ENCODE measurements around the gene NMRAL1.
A peak's percentile ranks its signal among the peaks of the same experiment; 100 is the strongest.

Gene NMRAL1

DNA sequence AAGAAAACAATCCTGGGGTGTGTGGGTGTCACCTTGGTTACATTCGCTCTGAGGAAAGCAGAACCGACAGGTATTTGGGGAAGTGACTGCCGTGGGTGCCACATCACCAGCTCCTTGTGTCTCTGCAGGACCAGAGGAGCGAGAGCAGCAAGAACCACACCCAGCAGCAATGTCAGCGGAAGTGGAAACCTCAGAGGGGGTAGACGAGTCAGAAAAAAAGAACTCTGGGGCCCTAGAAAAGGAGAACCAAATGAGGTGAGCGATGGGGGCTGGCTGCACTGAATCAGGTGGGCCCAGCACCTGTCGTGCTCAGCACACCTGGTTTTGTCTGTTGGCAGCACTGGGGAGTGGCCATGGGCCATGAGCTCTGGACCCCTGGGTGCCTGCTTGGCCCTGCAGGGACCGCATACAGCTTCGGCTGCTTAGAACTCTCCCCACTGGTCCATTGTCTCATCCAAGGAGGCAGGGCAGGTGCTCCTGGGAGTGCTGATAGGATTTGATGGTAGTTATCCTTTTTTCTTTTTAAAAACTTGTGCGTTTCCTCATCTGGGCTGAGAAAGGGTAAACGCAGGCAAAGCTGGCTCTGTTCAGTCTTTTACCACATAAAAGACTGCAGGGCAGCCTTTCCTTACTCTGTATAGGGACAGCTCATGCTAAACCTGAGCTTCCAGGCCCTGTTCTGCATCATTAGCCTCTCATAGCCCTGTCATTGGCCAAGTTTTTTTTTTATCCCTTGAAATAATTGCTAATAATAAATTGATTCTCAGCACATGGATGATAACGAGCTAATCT is 31.1 kb upstream of the NMRAL1 start:
- peak in 2 of 51 donors; percentile 35 to 74 for DNase-seq

DNA sequence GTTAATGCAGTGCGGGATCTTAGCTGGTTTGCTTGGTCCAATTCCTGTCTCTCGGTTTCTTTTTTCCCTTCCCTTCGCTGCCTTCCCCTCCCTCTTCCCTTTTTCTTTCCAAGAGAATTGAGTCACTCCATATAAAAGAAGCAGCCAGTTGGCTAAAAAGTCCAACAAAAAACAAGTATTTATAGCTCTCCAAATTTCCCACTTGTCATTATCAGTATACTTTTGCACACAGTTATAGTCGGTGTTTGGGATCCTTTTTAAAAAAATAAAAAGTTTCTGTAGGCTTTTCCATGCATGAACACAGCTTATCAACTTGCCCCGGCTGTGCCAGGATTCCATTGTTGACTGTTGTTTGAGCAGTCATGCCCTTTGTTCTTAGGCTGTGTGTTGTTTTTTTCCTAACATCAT is 26.6 kb upstream of the NMRAL1 start:
- DNase-seq: peak in 6 of 51 donors; percentile 21 to 74 (median 30)

DNA sequence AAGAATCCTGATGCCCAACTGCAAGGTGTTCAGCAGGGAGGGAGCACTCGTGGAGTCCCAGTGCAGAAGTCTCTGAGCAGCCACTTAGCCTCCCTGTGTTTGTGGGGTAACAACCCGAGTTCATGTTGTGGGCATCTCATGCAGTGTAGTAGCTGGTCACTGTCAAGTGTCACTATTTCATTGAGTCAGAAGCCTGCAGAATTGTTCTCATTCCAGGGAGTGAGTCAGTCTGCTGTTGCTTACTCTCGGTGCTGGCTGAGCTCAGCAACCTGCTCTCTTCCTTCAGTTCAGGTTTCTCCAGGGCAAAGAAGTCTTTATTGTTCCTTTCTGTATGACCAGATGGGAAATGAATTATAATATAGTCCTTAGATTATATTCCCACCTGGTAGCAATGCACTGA is 25.8 kb upstream of the NMRAL1 start:
- peak in 11 of 51 donors; percentile 29 to 65 (median 37) for DNase-seq

DNA sequence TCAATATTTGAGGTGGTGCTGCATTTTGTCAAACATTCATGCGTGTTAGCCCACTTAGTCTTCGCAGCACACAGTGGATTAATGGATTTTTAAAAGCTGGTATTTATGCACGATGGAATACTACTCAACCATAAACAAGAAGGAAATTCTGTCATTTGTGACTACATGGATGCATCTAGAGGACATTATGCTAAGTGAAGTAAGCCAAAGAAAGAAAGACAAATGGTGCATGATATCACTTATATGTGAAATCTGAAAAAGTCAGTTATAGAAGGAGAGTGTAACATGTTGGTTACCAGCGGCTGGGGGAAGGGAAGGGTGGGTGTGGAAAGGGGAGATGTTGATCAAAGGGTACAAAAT is 24.8 kb upstream of the NMRAL1 start:
- no peak for DNase-seq

DNA sequence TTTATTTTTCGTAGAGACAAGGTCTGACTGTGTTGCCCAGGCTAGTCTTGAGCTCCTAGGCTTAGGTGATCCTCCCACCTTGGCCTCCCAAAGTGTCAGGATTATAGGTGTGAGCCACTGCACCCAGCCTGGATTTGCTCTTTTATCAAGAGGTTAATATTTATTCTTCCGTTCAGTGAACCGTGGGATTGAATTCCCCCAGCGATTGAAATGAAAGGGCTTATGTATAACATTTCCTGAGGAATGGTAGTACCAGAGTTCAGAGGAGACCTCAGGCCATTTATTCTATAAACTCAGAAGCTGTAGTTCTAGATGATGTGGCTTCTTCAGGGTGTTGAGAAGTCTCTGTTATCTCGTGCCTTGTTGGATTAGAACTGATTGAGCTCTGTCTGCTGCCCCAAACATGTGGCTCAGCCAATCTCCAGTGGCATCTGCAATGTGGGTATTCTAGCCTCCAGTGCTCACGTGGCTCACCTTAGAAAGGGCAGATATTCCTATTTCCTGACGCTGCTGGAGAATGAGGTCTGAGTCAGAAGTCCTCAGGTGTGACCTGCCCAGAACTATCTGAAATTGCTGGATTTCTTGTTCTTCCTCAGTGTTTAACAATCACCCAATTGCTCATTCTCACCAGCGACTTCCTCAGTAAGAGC is 24.2 kb upstream of the NMRAL1 start:
- DNase-seq: no peak

DNA sequence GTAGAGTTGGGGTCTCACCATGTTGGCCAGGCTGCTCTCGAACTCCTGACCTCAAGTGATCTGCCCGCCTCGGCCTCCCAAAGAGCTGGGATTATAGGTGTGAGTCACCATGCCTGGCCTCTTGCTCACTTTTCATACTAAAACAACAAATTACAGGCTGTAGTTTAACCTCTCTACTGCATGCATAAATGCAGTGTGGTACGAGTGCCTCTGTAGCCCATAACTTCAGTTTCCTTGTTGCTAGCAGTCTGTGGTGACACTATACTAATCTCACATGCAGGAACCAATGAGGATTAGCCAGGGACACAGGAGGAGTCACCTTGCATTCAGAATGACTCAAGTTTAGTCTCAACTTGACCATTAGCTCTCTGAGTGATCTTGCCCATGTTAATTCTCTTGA is 21.9 kb upstream of the NMRAL1 start:
- no peak for DNase-seq

DNA sequence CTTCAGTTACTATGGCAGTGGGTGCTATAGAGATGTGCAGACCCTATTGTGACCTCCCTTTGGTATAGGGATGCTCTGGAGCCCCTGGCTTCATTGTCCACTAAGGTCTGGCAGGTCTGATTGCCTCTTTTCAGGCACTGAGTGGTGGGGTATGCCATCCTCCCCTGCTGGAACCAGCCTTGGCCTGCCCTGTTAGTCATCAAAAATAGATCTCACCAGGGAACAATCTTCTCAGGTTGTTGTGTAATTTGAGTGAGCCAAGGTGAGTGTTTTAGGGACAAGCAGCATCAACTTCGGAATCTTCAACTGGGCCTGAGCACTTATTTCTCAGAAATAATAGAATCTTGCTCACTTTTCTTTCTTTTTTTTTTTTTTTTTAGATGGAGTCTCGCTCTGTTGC is 21.3 kb upstream of the NMRAL1 start:
- no peak for DNase-seq

DNA sequence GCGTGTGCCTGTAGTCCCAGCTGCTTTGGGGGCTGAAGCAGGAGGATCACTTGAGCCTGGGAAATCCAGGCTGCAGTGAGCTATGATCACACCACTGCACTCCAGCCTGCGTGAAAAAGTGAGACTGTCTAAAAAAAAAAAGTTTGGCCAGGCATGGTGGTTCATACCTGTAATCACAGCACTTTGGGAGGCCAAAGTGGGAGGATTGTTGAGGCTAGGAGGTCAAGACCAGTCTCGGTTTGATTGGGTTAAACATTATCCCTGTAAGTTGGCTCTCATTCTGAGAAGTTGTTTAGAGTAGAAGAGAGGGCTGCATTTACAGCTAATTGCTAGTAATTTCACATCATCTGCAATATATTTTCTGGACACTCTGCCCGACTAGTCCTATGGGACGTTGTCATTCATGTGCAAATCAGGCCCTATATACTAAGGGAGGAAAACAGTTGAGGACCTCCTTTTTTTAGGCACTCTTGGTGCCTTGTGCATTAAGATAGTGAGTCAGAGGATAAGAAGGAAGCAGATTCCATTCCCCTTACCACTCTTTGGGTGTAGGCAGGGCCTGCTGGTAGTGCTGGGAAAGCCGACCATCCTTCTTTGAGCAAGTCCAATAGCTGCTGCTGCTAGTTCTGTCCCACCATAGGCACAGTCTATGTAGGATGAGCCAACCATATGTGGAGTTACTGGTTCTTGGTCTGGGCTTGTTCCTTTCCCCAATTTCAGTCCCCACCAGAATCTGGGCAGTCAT is 20.5 kb upstream of the NMRAL1 start:
- no peak for DNase-seq

DNA sequence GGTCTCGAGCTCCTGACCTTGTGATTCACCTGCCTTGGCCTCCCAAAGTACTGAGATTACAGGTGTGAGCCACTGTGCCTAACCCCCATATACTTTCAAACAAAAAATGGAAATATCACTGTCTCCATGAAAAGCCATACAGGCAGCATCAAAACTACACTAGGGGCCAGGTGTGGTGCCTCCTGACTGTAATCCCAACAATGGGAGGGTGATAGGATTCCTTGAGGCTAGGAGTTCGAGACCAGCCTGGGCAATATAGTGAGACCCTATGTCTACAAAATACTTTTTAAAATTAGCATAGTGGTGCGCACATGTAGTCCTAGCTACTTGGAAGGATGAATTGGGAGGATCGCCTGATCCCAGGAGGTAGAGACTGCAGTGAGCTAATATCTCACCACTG is 17.5 kb upstream of the NMRAL1 start:
- DNase-seq: no peak

DNA sequence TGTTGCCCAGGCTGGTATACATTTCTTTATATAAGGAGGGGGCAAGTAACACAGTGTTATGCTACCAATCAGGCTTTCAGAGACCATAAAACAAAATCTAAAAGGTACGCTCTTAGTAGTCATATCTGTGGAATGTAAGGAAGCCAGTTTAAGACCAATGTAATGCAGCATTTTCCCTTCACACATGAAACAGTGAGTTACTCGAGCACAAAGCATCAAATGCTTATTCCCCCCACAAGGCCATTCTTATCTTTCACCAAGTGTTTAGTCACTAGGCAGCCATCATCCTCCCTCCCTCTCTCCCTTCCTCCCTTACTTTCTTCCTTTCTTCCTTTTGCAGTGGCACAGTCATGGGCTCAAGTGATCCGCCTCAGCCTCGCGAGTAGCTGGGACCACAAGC is 14.6 kb upstream of the NMRAL1 start:
- no peak for DNase-seq

DNA sequence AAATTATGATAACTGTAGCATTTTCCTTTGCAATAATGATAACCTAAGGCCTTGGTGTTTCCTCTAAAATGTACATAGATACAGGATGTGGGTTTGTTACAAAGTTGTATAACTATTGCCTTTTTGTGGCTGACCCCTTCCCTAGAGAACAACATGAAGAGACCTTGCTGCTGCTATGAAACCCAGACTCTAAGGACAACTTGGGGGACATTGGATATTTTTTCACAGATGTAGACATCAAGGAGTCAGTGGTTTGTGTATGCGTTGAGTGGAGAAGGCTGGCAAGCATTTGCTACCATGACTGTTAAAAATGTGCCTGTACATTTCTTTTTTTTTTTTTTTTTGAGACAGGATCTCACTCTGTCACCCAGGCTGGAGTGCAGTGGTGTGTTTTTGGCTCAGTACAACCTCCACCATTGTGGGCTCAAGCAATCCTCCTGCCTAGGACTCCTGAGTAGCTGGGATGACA is 14.1 kb upstream of the NMRAL1 start:
- no peak for DNase-seq

DNA sequence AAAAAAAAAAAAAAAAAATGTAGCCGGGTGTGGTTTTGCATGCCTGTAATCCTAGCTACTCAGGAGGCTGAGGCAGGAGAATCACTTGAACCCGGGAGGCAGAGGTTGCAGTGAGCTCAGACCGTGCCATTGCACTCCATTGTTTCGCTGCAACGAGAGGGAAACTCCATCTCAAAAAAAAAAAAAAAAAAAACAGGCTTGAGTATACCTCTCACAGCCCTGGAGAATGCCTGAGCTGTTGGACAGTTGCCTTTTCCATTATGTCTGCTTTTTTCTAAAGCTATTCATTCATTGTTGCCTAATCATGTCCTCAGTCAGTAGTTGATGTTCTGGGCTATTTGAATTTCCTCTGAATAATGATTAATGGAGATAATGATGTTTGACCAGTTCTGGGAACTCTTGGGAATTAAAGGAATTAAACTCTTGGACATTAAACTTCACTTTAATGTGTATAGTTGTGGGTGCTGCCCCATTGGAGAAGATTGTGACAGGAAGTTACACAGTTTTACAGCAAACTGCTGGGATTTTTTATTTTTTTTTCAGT is 13.6 kb upstream of the NMRAL1 start:
- DNase-seq: no peak

DNA sequence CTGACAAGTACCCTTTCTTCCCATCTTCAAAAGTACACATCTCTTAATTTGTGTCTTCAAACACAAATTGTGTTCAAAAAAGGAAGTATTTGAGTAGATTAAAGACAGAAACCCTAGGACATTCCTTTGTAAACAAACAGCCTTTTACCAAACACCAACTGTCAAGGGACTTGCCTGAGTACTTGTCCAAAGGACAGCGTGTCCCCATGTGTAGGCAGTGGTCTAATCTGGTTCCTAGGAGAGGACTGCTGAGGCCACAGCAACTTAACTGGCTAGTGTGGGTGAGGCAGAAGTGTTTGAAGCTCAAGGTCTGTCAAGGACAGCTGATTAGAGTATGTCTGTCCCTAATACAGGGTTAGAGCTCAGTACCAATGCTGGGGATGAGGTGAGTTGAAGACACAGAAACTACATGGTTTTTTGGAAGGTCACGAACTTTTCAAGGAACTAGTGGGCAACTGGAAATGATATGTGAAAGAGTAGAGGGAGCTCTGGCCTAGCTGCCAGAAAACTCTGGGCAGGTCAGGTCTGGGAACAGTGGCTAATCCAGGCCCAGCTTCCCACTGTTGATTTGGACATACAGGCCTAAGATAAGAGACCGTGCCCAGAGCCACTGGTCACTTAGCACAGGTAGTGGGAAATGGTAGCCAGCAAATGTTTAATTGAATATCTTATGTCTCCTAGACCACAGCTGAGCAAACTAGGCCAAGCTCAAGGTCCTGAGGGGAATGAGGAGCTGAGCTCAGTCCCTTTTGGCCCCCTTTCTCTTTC is 11.9 kb upstream of the NMRAL1 start:
- DNase-seq: no peak

DNA sequence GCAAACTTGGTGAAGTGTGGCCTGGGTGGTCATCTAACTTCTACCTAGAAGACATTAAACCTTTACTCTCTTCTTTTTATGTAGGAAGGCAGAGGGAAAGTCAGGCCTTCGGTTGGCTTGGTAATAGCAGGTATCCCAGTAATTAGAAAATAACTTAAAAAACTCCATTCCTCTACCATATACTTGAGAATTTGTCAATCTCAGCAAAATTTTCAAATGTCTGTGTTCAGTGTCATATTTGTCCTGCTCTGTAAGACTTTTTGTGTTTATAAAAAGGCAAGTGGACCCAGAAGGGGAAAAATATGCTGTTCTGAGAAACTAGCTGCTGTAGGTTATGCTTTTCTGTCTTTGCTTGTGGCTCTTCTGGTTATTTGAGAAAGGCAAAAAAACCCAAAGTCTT is 7.5 kb upstream of the NMRAL1 start:
- DNase-seq: no peak

DNA sequence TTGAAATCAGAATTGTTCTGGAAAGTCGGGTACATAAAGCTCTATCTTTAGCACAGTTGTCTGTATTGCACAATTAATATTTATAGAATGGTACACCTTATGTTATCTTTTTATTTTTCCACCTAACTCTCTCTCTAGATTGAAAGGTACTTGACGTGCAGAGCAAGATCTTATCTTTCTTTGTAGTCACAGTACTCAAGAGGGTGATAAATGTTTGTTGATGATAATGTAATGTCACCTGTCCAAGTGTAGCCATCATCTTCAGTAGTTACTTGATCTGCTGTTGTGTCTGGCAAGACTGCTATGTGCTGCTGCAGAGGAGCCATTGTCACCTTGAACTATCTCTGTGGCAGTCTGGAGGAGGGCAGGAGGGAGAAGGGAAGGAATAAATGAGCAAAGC is 7.1 kb upstream of the NMRAL1 start:
- no peak for DNase-seq

DNA sequence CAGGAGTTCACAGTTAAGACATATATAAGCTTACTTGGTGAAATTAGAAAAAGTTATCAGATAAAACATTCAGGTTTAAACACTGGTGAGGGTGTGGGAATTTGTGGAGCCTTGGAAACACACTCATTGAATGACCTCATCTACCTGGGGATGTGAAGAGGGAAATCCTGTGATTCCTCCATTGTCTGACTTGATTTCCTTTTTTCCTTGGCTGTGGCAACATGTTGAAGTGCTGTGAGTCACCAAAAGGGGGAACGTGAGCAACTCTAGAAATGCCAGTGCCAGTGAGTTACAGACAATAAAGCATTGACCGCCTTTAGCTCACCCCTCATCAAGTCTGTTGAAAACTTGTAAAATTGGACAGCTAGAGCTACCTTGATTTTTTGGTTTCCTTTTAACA is 3.5 kb upstream of the NMRAL1 start:
- peak in 2 of 51 donors; percentile 10 to 13 for DNase-seq

DNA sequence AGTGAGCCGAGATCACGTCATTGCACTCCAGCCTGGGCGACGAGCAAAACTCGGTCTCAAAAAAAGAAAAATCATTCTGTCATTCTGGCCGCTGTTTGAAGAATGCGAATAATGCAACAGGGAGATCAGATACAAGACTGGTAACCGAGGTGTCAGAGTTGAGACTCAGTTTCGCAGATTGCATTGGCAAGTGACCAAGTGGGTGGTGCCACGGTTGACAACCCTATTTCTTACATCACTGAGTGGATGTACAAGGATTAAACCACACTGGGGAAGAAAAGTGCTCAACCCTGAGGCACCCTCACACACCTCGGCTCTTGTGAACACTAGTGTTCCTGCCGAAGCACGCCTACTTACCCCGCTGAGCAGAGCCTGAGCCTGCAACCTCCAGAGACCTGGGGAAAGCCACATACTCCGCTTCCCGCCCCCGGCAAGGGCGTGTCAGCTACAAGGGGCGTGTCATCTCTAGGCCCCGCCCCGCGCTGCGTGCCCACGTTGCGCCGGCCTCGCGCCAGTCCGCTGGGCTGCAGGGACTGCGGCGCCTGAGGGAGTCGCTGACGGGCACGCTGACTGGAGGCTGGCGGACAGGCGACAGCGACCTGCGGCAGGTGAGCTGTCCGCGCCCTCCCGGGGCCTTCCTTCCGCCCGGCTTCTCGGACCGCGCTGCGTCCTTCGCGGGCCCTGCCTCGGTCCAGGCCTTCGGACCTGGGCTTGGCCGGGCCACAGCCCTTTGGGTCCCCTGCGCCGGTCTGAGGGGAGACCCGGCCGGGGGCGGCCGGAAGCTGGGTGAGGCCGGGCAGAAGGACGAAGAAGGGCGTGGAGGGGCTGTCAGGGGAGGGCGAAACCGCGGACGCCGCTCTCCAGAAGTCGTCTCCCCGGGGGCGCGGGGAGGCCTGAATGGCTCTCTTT is 1.7 kb upstream of the NMRAL1 start, which contains the start of gene HMOX2:
Gene HMOX2 (plus strand): TSS at position 519 of the 909 bp plus-strand sequence. CDS start 29,127 bp downstream, outside the sequence.
- peak; percentile 28 to 96 (median 87) for DNase-seq

DNA sequence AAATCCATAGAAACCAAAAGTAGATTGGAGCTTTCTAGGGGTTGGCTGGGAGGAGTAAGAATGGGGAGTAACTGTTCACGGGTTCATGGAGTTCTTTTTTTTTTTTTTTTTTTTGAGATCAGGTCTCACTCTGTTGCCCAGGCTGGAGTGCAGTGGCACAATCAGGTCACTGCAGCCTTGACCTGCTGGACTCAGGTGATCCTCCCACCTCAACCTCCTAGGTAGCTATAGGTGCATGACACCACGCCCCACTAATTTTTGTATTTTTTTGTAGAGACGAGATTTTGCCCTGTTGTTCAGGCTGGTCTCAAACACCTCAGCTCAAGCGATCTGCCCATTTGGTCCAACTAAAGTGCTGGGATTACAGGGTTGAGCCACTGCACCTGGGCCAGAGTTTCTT is 1.5 kb downstream of the NMRAL1 start:
- DNase-seq: no peak

DNA sequence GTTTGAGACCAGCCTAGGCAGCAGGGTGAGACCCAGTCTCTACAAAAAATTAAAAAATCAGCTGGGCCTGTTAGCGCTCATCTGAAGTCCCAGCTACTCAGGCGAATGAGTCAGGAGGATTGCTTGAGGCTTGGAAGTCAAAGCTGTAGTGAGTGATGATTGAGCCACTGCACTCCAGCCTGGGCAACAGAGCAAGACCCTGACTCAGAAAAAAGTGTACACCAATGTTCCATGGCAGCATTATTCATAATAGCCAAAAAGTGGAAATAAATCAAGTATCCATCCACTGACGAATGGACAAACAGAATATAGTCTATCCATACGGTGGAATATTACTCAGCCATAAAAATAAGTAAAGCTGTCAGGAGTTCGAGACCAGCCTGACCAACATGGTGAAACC is 2.6 kb downstream of the NMRAL1 start:
- DNase-seq: no peak

DNA sequence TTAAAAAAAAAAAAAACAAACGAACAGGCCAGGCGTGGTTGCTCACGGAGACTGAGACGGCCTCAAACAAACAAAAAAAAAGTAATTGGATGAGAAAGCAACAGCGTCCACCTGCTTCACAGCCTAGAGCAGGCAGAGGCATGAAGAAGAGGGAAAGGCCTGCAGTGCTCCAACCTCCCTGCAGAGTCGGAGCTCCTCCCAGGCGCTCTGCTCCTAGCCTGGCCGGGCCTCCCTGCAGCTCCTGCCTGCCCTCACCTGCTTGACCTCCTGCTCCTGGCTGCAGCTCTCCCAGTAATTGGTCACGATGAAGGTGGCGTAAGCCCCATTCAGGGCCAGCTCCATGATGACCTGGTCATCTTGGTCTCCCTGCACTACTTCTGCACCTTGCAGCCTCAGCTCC is 5.5 kb downstream of the NMRAL1 start:
- no peak for DNase-seq
